Activated T-cell treated with anti-CD3 and anti-CD28 coated beads, Interleukin-2, amount 50 U/mL, for 24 hours (primary cell): ENCODE measurements around the gene PDF.
"Not testable (repeated sequence)": the region's sequence is repeated elsewhere in the genome, so short reads cannot be mapped to it uniquely, and the experiment has no call there.

ENCODE experiments used
- DNase-seq: peaks from one replicate; pipeline ENCODE4 v3.0.0-alpha.2; 2020
- H3K27ac Mint-ChIP-seq: 2 replicates; pipeline ENCODE4 v1.8.0; 2020; ENCODE audit warnings: mild to moderate bottlenecking, mixed read lengths
- H3K27me3 Mint-ChIP-seq: 2 replicates; pipeline ENCODE4 v1.8.0; 2020; ENCODE audit warnings: mixed read lengths
- H3K36me3 Mint-ChIP-seq: 2 replicates; pipeline ENCODE4 v1.8.0; 2020; ENCODE audit warnings: low read depth, mixed read lengths
- H3K4me1 Mint-ChIP-seq: 2 replicates; pipeline ENCODE4 v1.8.0; 2020; ENCODE audit warnings: low read depth, mixed read lengths
- H3K4me3 Mint-ChIP-seq: 2 replicates; pipeline ENCODE4 v1.8.0; 2020; ENCODE audit warnings: mild to moderate bottlenecking, moderate library complexity, mixed read lengths
- H3K9me3 Mint-ChIP-seq: 2 replicates; pipeline ENCODE4 v1.8.0; 2020; ENCODE audit warnings: mixed read lengths

The PDF gene

DNA sequence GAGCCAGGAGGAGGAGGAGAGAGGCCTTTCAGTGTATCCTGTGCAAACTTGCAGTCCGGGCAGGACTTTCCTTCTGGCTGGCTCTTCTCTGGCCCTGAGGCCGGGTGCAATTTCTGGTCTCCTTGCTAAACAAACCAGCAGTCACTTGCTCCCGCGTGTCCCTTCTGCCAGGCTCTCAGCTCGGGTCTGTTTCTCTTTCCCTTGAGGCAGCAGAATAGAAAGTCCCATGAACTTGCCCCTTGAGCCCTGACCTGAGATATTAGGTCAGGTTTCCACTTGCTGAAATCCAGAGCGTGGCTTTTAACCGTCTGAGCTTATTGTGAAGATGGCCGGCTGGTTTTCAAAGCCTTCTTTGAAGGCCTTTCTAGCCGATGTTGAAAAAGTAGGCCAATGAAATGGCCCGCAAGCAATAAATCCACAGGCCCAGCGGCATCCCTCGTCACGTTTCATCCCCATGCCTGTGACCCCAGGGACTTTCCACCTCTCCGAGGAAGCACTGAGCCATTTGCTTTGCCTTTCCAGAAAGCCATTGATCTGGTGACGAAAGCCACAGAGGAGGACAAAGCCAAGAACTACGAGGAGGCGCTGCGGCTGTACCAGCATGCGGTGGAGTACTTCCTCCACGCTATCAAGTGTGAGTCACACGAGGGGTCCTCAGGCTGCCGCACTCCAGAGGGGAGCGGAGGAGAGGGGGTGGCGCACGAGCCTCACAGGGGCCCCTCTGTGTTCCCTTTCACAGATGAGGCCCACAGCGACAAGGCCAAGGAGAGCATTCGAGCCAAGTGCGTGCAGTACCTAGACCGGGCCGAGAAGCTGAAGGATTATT is 14.7 kb downstream of the PDF start:
- H3K9me3 Mint-ChIP-seq: no peaks in the 10 kb centered on the region
- no peak overlapping the region for H3K4me3 Mint-ChIP-seq
- peak overlapping the region; percentile 66 for H3K27ac Mint-ChIP-seq
- peaks cover 83% of the 10 kb centered on the region for H3K36me3 Mint-ChIP-seq
- H3K4me1 Mint-ChIP-seq: peaks cover 26% of the 10 kb centered on the region
- no peaks in the 10 kb centered on the region for H3K27me3 Mint-ChIP-seq
- DNase-seq: peak; percentile 20

DNA sequence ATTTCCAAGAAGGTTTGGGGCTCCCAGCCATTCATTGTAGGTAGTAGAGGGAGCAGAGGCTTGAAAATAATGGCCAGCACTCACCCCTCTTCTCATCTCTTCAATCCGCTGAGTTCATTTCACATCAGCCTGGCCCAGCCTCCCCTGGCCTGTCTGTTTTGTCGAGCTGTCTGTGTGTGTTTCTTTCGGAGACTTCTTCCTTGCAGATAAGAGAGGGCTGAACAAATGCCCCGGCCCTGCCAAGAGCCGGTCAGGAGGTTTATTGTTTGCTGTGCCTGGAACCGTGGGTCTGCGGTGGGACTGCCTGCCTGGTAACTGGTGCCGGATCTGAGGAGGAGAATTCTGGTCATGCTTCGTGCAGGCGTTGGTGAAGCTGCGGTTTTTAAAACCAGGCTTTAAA is 15.9 kb downstream of the PDF start:
- H3K4me3 Mint-ChIP-seq: no peak overlapping the region
- no peaks in the 10 kb centered on the region for H3K27me3 Mint-ChIP-seq
- H3K4me1 Mint-ChIP-seq: peaks cover 31% of the 10 kb centered on the region
- peak overlapping the region; percentile 89 for H3K27ac Mint-ChIP-seq
- no peaks in the 10 kb centered on the region for H3K9me3 Mint-ChIP-seq
- peak; percentile 9 for DNase-seq
- peaks cover 71% of the 10 kb centered on the region for H3K36me3 Mint-ChIP-seq

DNA sequence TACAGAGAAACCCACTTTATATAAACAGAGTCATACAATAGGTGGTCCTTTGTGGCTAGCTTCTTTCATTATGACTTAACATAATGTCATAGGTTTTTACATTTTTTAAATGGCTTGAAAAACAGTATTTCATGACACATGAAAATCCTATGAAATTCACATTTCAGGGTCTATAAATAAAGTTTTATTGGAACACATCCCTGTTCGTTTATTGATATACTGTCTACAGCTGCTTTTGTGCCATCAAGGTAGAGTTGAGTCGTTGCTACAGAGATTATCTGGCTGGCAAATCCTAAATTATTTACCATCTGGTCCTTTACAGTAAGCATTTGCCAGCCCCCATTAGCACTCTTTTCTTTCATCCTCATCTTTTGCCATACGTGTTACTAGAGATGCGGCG is 16.9 kb downstream of the PDF start:
- Mint-ChIP-seq H3K36me3 (peaks cover 61% of the 10 kb centered on the region), H3K27ac (peak overlapping the region; percentile 89), H3K4me1 (peaks cover 31% of the 10 kb centered on the region), H3K27me3 (no peaks in the 10 kb centered on the region), H3K9me3 (no peaks in the 10 kb centered on the region), H3K4me3 (peak overlapping the region; percentile 67)
- no peak for DNase-seq

DNA sequence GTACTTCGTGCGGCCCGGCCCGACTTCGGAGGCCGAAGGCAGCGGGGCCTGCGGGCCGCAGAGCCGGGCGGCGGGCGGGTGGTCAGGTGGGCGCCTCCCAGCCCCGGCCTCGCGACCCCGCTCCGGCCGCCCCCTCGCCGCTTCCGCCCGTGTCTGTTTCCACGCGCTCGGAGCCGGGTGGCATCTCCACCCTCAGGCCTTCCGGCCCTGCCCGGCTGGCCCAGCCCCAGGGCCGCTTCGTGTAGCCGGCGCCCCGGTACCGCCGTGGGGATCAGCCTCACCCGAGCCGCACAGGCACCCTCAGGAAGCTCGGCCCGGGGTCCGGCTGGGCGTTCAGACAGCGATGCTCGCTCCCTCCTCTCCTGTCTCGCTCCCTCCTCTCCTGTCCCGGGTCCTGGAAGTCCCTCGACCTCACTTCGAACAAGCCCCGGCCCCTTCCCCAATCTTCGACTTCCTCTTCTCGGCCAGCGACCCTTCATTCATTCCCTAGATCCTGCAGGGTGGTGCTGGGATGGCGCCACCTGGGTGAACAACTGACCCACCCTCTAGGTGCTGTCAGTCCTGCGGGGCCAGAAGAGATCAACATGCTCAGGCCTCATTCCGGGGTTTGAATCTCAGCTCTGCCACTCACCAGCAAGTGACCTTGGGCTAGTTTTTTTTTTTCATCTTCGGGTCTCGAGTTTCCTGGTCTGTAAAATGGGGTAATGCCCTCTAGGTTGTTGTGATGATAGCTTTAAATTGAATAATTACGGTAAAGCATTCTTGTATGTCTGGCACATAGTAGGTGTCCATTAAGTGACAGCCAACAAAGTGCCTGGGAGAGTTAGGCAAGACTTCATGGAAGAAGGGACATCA is 18.6 kb downstream of the PDF start:
- peak overlapping the region; percentile 100 for H3K4me3 Mint-ChIP-seq
- H3K36me3 Mint-ChIP-seq: peaks cover 47% of the 10 kb centered on the region
- DNase-seq: no peak
- H3K9me3 Mint-ChIP-seq: no peaks in the 10 kb centered on the region
- peak overlapping the region; percentile 97 for H3K27ac Mint-ChIP-seq
- no peaks in the 10 kb centered on the region for H3K27me3 Mint-ChIP-seq
- H3K4me1 Mint-ChIP-seq: peaks cover 31% of the 10 kb centered on the region

DNA sequence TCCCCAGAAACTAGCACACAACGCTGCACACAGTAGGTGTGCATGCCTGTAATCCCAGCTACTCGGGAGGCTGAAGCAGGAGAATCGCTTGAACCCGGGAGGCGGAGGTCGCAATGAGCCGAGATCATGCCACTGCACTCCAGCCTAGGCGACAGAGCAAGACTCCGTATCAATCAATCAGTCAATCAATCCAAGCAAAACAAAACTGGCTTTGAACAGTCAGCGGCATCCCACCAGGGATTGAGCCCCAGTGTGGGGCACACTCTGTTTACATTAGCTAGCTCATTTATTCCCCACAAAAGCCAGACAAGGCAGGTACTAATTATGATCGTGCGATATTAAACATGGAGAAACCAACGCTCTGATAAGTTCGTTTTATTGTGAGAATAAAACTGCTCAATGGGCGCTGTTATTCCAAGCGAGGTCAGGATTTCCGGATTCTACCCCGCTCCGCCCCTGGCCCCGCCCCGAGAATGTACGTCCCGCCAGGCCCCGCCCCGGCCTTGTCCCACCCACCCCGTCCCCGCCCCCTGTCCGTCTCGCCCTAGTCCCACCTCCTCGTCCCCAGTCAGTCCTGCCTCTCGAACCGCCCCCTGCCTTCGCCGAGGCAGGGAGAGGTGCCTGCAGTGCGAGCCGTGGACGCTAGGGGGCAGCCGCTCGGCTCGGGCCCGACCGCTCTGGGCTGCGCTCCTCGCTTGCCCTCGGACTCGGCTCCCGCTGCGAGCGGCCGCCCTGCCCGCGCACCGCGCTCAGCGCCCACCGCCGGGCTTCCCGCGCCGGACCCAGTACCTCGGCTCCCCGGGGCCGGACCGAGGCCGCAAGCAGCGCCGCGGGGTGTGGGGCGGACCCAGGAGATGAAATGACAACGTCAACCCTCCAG is 19.5 kb downstream of the PDF start, which contains the start of gene VPS4A:
Gene VPS4A, plus strand, starts transcription at position 698 of the 880 bp plus-strand sequence. Its CDS starts 162 bp downstream, at position 860.
- DNase-seq: peak; percentile 99
- H3K4me3 Mint-ChIP-seq: peak within 1 kb of the TSS; percentile 100

DNA sequence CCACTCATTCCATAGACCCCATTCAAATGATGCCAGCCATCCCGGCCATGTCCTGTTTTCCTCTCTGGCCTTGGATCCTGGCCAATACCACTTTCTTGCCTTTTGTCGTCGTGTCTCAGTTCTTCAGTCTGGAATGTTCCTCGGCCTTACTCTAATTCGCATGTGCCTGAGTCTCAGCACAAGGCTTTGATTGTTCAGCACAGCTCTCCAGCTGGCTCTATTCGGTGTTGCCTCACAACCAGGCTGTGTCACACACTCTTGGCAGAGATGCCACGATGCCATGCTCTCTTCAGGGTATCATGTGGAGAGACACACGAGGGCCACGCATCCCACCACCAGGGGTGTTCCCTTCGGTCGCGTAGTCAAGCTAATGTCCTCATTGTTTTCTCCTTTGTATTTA is 21.1 kb downstream of the PDF start:
- Mint-ChIP-seq H3K9me3 (no peaks in the 10 kb centered on the region), H3K36me3 (peaks cover 22% of the 10 kb centered on the region), H3K27me3 (no peaks in the 10 kb centered on the region), H3K27ac (no peak overlapping the region), H3K4me1 (peaks cover 26% of the 10 kb centered on the region), H3K4me3 (no peak overlapping the region)
- peak; percentile 26 for DNase-seq

More for the DNA sequence above, 19.5 kb downstream of the PDF start, which contains the start of gene VPS4A:
- peaks cover 38% of the 10 kb centered on the region for H3K36me3 Mint-ChIP-seq
- peaks cover 31% of the 10 kb centered on the region for H3K4me1 Mint-ChIP-seq
- H3K9me3 Mint-ChIP-seq: no peaks in the 10 kb centered on the region
- no peaks in the 10 kb centered on the region for H3K27me3 Mint-ChIP-seq
- peak within 1 kb of the TSS; percentile 97 for H3K27ac Mint-ChIP-seq

DNA sequence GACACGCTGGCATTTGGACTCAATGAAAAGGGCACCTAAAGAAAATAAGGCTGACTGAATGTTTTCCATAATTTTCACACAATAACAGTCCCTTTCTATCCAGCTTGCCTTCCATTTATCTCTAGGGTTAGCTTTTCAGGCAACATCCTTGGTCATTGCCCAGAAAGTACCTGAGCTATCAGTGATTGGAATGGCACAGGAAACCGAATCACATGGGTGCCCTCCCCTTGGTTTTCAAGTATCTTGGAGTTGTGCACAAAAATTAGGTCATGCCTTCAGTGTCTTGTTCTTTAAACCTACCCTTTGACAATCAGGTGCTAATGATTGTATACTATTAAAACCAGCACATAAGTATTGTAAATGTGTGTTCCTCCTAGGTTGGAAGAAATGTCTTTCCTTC is 22.5 kb downstream of the PDF start:
- H3K36me3 Mint-ChIP-seq: peaks cover 9% of the 10 kb centered on the region
- peaks cover 13% of the 10 kb centered on the region for H3K4me1 Mint-ChIP-seq
- no peak for DNase-seq
- no peak overlapping the region for H3K27ac Mint-ChIP-seq
- H3K27me3 Mint-ChIP-seq: no peaks in the 10 kb centered on the region
- no peak overlapping the region for H3K4me3 Mint-ChIP-seq
- no peaks in the 10 kb centered on the region for H3K9me3 Mint-ChIP-seq

DNA sequence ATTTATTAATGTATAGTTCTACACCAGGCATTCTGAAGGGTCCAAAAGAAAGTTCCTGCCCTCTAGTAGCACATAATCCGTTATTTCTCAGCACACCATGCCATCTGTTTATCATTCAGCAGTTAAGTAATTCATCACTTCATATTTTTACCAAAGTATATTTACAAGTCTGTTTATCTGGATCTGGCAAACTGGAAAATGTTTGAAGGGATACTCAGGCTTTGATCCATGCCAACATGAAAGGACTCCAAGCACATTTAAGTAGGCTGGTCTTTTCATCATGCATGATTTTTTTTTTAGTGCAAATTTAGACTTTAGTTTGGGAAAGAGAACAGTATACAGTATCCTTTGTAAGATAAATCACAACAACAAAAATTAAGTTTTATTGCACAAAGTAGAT is 23.3 kb downstream of the PDF start:
- DNase-seq: no peak
- H3K4me3 Mint-ChIP-seq: no peak overlapping the region
- peaks cover 10% of the 10 kb centered on the region for H3K4me1 Mint-ChIP-seq

DNA sequence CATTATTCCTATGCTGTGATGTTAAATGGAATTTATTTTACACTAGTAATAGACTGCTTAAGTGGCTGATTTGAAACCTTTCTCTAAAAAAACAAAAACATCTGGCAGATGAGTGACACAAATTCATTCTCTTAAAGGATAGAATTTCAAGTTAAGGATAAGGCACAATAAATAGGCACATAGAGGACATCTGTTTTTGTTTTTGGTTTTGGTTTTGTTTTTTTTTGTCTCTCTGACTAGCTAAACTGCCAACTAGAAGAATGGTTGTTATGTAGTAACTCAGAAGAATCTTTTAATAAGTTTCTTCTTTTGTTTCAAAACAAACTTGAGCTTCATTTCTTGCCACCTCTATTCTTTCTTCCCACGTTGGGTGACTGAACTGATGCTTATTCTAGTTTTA is 24.4 kb downstream of the PDF start:
- no peak for DNase-seq
- Mint-ChIP-seq H3K4me3 (no peak overlapping the region), H3K27me3 (no peaks in the 10 kb centered on the region), H3K9me3 (no peaks in the 10 kb centered on the region), H3K36me3 (peaks cover 8% of the 10 kb centered on the region), H3K4me1 (peaks cover 7% of the 10 kb centered on the region), H3K27ac (no peak overlapping the region)

More for the DNA sequence above, 23.3 kb downstream of the PDF start:
- H3K9me3 Mint-ChIP-seq: no peaks in the 10 kb centered on the region
- peaks cover 8% of the 10 kb centered on the region for H3K36me3 Mint-ChIP-seq
- H3K27me3 Mint-ChIP-seq: no peaks in the 10 kb centered on the region
- H3K27ac Mint-ChIP-seq: no peak overlapping the region

DNA sequence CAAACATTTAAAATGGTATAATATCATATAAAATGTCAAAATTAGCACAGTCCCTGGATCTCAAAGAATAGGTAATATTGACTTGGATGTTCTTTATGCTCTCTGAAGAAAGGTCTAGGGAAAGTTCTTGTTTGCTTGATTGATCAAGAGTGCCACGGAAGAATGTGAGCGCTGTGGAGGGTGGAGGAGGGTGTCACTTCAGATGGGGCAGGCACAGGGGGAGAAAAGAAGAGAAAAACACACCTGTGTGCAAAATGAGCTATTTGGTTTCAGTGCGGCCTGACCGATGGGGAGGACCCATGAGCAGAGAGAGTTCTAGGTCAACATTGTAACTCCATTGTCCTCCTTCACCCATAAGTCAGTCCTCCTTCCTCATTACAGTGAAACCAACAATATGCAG is 28.1 kb downstream of the PDF start:
- H3K27me3 Mint-ChIP-seq: no peaks in the 10 kb centered on the region
- no peaks in the 10 kb centered on the region for H3K4me1 Mint-ChIP-seq
- no peak overlapping the region for H3K27ac Mint-ChIP-seq
- no peak overlapping the region for H3K4me3 Mint-ChIP-seq
- peaks cover 22% of the 10 kb centered on the region for H3K36me3 Mint-ChIP-seq
- DNase-seq: no peak
- H3K9me3 Mint-ChIP-seq: no peaks in the 10 kb centered on the region

DNA sequence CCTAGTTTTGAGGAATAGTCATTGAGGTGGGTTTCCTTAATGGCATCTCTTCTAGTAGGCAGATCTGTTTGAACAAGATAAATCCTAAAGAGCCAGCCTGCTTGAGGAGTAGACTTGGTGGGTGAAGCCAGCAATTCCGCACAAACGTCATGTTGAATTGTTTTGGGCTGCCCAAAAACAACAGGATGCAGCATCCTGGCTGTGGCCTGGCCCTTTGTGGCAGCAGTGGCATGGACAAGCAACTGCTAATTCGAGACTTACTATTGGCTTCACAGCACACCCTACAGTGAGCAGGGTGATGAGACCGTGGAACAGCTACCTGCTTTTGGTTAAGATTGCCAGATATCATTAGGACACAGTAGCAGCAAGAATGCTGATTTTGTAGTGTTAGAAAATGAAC is 28.5 kb downstream of the PDF start:
- H3K27me3 Mint-ChIP-seq: no peaks in the 10 kb centered on the region
- DNase-seq: peak; percentile 6
- H3K4me3 Mint-ChIP-seq: no peak overlapping the region
- no peak overlapping the region for H3K27ac Mint-ChIP-seq
- peaks cover 22% of the 10 kb centered on the region for H3K36me3 Mint-ChIP-seq
- no peaks in the 10 kb centered on the region for H3K4me1 Mint-ChIP-seq
- no peaks in the 10 kb centered on the region for H3K9me3 Mint-ChIP-seq

DNA sequence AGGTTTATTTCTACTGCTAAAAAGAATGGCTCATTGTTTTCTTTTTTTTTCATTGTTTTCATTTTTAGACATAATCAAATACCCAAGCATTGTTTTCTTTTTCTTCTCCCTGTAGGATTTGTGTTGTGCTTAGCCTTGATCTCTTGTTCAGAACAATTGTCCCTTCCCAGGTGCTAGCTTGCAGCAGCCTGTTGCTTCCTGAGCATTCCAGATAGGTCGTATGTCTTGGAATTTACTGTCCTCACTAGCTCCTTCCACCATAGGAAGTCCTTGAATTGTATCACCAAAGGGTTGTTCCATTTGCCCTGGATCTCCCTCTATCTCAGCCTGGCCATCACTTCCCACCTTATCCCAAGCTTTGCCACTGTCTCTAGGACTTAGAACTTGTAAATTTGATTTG is 29.2 kb downstream of the PDF start:
- Mint-ChIP-seq H3K4me3 (no peak overlapping the region), H3K9me3 (no peaks in the 10 kb centered on the region), H3K27me3 (no peaks in the 10 kb centered on the region), H3K36me3 (peaks cover 22% of the 10 kb centered on the region), H3K4me1 (no peaks in the 10 kb centered on the region), H3K27ac (no peak overlapping the region)
- no peak for DNase-seq

DNA sequence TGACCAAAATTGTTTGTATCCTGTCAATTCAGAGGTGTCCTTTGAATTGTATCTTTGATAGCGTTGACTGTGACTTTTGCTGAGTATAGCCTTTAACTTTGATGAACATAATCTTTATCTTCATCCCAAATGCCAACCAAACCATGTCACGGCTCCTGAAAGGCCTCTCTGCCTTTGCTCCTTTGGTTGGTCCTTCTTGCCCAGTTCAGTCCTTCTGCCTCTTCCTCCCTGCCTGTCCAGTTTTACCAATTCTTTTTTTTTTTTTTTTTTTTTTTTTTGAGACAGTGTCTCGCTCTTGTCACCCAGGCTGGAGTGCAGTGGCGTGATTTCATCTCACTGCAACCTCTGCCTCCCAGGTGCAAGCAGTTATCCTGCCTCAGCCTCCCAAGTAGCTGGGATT is 32.1 kb downstream of the PDF start:
- no peak for DNase-seq
- Mint-ChIP-seq H3K27ac (no peak overlapping the region), H3K4me3 (no peak overlapping the region), H3K27me3 (no peaks in the 10 kb centered on the region), H3K36me3 (peaks cover 25% of the 10 kb centered on the region), H3K9me3 (no peaks in the 10 kb centered on the region), H3K4me1 (peaks cover 4% of the 10 kb centered on the region)

DNA sequence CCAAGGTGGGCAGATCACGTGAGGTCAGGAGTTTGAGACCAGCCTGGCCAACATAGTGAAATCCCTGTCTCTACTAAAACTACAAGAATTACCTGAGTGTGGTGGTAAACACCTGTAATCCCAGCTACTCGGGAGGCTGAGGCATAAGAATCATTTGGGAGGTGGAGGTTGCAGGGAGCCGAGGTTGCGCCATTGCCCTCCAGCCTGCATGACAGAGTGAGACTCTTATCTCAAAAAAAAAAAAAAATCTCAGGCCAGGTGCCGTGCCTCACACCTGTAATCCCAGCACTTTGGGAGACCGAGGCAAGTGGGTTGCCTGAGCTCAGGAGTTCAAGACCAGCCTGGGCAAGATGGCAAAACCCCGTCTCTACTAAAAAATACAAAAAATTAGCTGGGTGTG is 33.6 kb downstream of the PDF start:
- H3K27me3 Mint-ChIP-seq, H3K4me3 Mint-ChIP-seq, H3K27ac Mint-ChIP-seq: not testable (repeated sequence)

More for the DNA sequence above, 33.6 kb downstream of the PDF start:
- not testable (repeated sequence) for H3K9me3 Mint-ChIP-seq, H3K4me1 Mint-ChIP-seq, DNase-seq
- H3K36me3 Mint-ChIP-seq: peaks cover 23% of the 10 kb centered on the region
